GM15510 (cell line): ENCODE measurements around the gene DNAJC18.

Source experiments
- POLR2A ChIP-seq: IDR thresholded peaks from 3 replicates; pipeline ENCODE4 v1.6.1; 2011; ENCODE audit warnings: borderline replicate concordance; ENCODE audit not compliant: insufficient read length; ENCODE audit errors: extremely low read depth

DNAJC18 gene

GRCh38 chr5:139385061-139386049, 54.0 kb downstream of the DNAJC18 start:
- TF ChIP-seq POLR2A = peak; percentile 4

- TF ChIP-seq POLR2A = peak; percentile 41
Observed at GRCh38 chr5:139384591-139385051, 54.7 kb downstream of the DNAJC18 start.

DNA sequence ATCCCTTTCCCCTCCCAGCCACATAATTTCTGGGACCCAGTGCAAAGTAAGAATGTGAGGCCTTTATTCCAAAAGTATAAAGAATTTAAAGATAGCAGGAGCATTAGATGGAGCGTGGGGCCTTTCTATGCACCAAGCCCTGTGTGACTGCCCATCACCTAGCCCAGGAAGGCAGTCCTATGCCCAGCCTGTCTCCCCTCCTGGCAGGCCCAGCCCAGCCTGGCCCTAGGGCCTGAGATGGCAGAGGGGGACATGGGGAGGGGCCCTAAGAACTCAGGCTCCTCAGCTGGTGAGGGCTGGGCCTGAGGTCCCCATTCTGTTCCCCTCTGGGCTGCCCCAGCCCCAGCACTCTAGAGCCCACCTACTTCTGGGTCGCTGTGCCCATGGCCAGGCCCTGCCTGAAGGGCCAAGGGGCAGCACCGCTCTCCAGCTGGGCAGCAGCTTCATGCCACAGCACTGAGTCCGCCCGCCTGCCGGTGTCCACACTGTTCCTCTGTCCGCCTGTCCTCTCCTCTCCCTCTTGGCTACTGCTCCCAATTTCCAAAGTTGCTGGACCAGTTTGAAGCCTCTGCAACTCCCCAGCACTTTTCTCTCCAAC, 55.2 kb downstream of the DNAJC18 start:
- TF ChIP-seq POLR2A = peak; percentile 8

DNA sequence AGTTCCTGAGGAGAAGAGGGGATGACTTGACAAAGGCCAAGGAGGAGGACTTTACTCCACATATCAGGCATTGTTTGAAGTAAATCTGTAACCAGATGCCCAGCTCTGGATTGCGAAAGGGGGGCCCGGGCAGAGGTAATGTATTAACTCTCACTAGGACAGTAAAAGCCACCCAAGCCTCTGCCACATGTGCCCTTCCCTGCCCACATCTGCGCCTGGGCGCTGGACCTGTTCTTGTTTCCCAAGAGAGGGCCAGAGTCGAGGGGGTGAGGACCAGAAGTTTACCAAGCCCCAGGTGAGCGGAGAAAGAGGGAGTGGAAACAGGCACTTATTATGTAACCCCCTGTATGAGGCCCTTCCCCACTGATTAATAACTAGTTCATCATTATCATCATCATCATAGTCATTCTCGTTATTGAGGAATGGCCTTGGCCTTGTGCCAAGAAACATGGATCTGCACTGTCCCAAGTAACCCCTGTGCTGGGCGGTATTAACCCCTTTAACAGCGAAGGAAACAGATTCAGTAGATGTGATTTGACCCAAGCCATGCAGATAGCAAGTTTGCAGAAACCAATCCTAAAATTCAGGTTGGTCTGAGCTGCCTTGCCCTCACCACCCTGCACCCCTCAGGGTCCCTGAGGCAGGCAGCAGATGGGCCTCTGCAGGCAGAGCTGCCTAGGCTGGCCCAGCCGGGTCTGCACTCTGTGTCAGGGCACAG, 55.9 kb downstream of the DNAJC18 start, which contains the start of gene SLC23A1:
Gene SLC23A1 (minus strand): TSS at position 23 of the 718 bp plus-strand sequence. CDS start 44 bp downstream, outside the sequence.
- no peak for TF ChIP-seq POLR2A

DNA sequence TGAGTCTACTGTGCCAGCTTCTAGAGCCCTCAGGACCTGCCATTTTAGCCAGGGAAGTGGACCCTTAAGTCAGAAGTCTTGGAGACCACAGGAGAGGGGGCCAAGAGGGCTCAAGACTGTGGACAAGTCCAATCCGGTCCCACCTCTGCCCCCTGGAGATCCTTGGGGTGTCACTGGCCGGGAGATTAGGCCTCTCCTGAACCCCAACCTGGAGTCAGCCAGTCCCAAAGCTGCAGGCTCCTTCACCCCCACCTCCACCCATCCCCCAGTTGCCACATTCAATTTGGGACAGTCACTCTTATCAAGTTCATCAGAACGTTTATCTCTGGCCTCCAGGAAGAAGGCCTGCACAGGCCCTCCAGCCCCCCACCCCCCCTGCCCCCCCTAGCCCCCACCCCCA, 56.5 kb downstream of the DNAJC18 start:
- TF ChIP-seq POLR2A = peak; percentile 15

DNA sequence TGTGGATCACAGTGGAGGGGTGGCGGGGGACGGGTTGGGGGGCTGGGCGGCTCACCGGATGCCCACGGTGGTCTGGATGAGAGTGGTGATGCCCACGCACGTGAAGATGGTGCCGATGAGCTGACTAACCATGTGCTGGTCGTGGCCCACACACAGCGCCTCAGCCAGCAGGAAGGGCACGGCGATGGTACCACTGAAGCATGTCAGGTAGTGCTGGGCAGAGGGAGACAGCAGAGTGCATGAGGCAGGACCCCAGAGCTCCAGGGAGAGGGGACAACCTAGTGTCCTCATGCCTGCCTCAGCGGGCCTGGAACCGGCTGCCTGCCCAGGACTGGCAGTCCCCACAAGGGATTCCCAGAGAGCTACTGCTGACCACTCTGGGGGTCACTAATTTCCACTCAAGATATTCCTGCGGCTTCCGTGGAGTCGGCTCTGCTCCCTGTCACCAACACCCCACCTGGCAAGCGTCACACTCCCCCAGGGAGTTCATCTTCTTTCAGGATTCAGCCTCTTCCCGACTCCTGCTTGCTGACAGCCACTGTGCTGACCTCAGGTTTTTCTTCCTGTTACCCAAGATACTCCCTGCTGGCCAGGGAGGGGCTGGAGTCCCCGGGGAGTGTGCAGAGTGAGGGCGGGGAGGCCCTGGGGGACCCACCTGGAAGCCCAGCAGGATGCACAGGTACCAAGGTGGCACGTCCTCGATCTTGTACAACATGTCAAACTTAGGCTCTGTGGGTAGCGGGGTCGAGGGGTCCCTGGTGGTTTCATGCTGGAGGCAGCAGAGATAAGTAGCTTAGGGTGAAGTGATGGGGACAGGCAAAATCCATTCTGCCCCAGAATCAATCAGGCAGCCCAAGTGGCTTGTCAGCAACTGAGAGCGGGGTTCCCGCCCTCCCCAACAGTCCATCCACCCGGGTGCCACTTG, 57.2 kb downstream of the DNAJC18 start:
- no peak for TF ChIP-seq POLR2A

DNA sequence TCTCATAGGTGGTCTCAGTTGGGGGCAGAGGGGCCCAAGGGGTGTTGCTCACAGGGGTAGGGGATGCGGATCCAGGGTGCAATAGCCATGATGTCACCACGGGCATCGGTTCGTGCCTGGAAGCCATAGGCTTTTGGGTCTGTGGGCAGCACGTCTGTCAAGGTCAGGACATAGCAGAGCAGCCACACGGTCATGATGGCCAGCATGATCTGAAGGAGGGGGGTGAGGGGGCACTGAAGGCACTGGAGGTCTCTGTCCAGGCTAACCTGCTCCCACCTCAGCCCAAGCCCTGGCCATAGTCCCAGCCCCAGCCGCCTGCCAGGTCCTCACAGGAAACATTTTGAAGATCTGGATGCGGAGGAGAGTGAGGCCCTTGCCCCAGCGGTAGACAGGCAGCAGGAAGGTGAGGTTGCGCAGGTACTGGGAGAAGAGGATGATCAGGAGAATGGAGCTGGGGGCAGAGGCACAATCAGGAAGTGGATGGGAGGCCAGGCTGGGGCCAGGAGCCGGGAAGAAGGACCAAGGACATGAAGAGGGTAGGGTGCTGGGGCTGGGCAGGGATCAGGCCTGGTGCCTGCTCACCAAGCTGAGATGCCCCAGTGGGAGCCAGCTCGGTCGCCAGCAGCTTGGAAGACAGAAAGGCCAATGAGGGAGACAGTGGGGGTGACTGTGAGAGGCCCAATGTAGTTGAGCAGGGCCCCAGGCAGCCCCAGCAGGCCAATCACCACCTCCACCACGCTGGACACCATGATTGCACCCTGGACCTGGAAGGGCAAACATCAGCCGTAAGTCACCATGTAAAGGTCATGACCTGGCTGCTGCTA, 59.5 kb downstream of the DNAJC18 start:
- TF ChIP-seq POLR2A = no peak

DNA sequence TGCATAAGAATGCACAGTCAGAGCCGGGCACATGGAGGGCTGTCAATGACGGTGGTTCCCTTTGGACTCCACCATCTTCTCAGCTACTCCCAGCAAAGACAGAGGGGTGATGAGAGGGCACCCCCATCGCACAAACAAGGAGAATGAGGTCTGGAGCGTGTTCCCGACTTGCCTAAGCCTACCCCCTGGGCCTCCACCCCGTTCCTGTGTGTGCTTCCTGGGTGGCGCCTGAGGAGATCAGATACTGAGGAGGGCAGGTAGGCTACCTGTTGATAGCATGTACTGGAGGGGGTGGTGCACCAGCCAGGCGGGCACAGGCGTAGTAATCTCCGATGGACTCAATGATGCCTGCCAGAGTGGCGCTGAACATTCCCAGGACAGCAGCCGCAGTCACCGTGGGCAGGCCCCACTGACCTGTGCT, 60.4 kb downstream of the DNAJC18 start:
- TF ChIP-seq POLR2A = no peak

GRCh38 chr5:139378101-139378825, 61.1 kb downstream of the DNAJC18 start:
- TF ChIP-seq POLR2A = no peak

DNA sequence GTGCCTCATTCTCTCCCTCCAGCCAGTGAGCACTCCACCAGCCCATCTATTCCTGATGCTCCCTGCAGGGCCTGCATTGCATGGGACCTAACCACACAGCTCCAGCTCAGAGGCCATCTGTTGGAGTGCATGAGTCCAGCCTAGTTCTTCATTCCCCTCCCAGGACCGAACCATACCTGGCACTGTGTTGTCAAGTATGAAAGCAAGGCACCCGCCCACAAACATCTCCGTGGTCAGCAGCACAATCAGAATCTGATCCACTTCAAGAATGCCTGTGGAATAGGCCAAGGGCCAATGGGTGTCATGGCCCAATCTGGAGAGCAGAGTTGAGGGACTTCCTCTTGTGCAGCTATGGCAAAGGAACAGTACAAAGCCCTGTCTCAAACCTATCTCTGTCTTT, 62.1 kb downstream of the DNAJC18 start:
- no peak for TF ChIP-seq POLR2A

DNA sequence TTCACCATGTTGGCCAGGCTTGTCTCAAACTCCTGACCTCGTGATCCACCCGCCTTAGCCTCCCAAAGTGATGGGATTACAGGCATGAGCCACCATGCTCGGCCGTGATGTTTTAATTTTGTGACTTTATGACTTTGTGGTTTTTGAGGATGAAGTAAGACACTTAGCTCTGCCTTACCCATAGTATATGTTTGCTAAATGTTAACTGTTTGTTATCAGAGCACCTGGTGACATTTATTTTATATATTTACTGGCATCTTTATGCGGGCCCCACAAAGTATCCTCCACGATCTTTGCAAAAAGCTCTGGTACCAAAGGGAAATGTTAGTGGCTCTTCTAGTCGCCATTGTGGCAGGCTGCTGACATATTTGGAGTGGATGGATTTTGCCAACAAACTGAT, 63.0 kb downstream of the DNAJC18 start:
- no peak for TF ChIP-seq POLR2A

DNA sequence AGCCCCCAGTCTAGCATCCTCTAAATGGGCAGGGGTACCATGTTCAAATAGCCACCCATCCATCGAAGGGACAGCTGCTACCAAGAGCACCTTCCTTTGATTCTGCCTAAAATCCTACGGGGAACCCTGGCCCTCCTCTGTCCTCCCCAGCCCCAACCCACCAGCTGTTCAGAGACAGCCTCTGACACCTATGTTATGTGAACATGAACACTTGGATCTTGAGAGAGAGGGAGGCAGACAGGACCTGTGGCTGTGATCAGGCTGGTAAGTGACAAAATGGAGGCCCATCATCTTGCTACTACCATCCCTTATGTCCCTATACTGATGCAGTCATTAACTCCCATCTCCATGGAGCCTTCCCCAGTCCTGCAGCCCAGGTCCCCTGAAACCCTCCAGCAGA, 64.4 kb downstream of the DNAJC18 start:
- TF ChIP-seq POLR2A = no peak

GRCh38 chr5:139371482-139372435, 67.6 kb downstream of the DNAJC18 start:
- no peak for TF ChIP-seq POLR2A
